PC-3 (cell line): Measurements from ENCODE around the gene TENM4. TPM values are rescaled to one million over a fixed set of nuclear protein-coding genes. Genes with fewer than 3 reads are reported as not detected.

ENCODE experiments used
- ATAC-seq: fragments of 200-7000 bp; cut with Tn5 transposase; 2 replicates; pipeline ENCODE4 v1.9.1; 2020; ENCODE audit warnings: mild to moderate bottlenecking, moderate library complexity
- BruUV-seq: library from RNA; stranded (reverse); fragments of 400-500 nt; replicated peaks from 2 replicates; lab custom pipeline; 2021; lab: Mats Ljungman, UMichigan
- CTCF ChIA-PET: fragments of 300-600 bp; sonication (Branson Sonifier 250); formaldehyde crosslinking; loops from one replicate; lab custom pipeline; 2022; ENCODE audit warnings: antibody characterized with exemption; lab: Charles Lee
- POLR2A ChIA-PET: fragments of 300-600 bp; sonication (Branson Sonifier 250); formaldehyde crosslinking; loops from one replicate; lab custom pipeline; 2022; ENCODE audit warnings: antibody characterized with exemption; ENCODE audit not compliant: unreplicated experiment; lab: Charles Lee
- DNase-seq: peaks from one replicate; pipeline ENCODE4 v3.0.0-alpha.2; 2015
- H2AFZ ChIP-seq: fragments of 300-600 bp; sonication (generic); 2 replicates; pipeline ENCODE4 v1.6.0; 2016; ENCODE audit warnings: antibody characterized with exemption, low read length
- H3F3A ChIP-seq: fragments of 300-600 bp; sonication (generic); one replicate; pipeline ENCODE4 v1.6.0; 2017; ENCODE audit warnings: antibody characterized with exemption, low read length, control low read depth, mild to moderate bottlenecking; ENCODE audit not compliant: unreplicated experiment
- H3K27ac ChIP-seq: fragments of 300-600 bp; sonication (generic); 2 replicates; pipeline ENCODE4 v1.5.1; 2016; ENCODE audit warnings: mild to moderate bottlenecking, low read length
- H3K27me3 ChIP-seq: fragments of 300-600 bp; sonication (generic); 2 replicates; pipeline ENCODE4 v1.6.1; 2016; ENCODE audit warnings: low read length, mixed read lengths
- H3K36me3 ChIP-seq: fragments of 300-600 bp; sonication (generic); 2 replicates; pipeline ENCODE4 v1.6.1; 2016; ENCODE audit warnings: low read depth, mixed run types, low read length, mixed read lengths
- H3K4me1 ChIP-seq: fragments of 300-600 bp; sonication (generic); 2 replicates; pipeline ENCODE4 v1.5.1; 2016; ENCODE audit warnings: low read length; ENCODE audit not compliant: insufficient read depth
- H3K4me2 ChIP-seq: fragments of 300-600 bp; sonication (generic); 2 replicates; pipeline ENCODE4 v1.6.0; 2016; ENCODE audit warnings: low read length
- H3K4me3 ChIP-seq: fragments of 300-600 bp; sonication (generic); 2 replicates; pipeline ENCODE4 v1.5.1; 2016; ENCODE audit warnings: mild to moderate bottlenecking, low read length, mixed read lengths
- H3K79me2 ChIP-seq: fragments of 300-600 bp; sonication (generic); 2 replicates; pipeline ENCODE4 v1.6.1; 2017; ENCODE audit warnings: low read length, mixed read lengths
- H3K9ac ChIP-seq: fragments of 300-600 bp; sonication (generic); 2 replicates; pipeline ENCODE4 v1.6.0; 2016; ENCODE audit warnings: mild to moderate bottlenecking, low read length
- H3K9me2 ChIP-seq: fragments of 300-600 bp; sonication (generic); replicated peaks from 2 replicates; pipeline ENCODE4 v1.6.1; 2016; ENCODE audit warnings: mixed run types, low read length, mixed read lengths
- H3K9me3 ChIP-seq: fragments of 300-600 bp; sonication (generic); 2 replicates; pipeline ENCODE4 v1.6.1; 2016; ENCODE audit warnings: low read length, mixed read lengths
- H4K20me1 ChIP-seq: fragments of 300-600 bp; sonication (generic); 2 replicates; pipeline ENCODE4 v1.6.1; 2016; ENCODE audit warnings: low read length, mixed read lengths
- CTCF ChIP-seq: fragments of 300-600 bp; sonication (generic); conservative IDR thresholded peaks from 2 replicates; pipeline ENCODE4 v1.5.1; 2017; ENCODE audit warnings: antibody characterized with exemption, low read depth, mild to moderate bottlenecking, low read length
- EZH2 ChIP-seq: fragments of 300-600 bp; sonication (generic); IDR thresholded peaks from one replicate; pipeline ENCODE4 v1.6.1; 2017; ENCODE audit warnings: antibody characterized with exemption, mild to moderate bottlenecking, low read length; ENCODE audit not compliant: unreplicated experiment
- EZH2phosphoT487 ChIP-seq: fragments of 300-600 bp; sonication (generic); IDR thresholded peaks from 2 replicates; pipeline ENCODE4 v1.6.1; 2018; ENCODE audit warnings: mild to moderate bottlenecking, antibody characterized with exemption, low read length, borderline replicate concordance
- intact Hi-C: fragments of 100-400 bp; cut with micrococcal nuclease; formaldehyde crosslinking; loops from 2 replicates; pipeline ENCODE4 v1.9.0; 2023
- total RNA-seq: library from RNA; depleted of rRNA; stranded (reverse); fragments of >200 nt; gene quantifications from 2 replicates; pipeline ENCODE4 v1.2.3, GENCODE V29; 2014

The TENM4 gene
- total RNA-seq, 1 experiment from 2014 or later: 19.7 TPM

GRCh38 chr11:78654071-78654470 lies 786.8 kb downstream of the TENM4 start:
- H3K4me2 ChIP-seq: no peak overlapping the region
- H3K4me1 ChIP-seq: no peaks in the 10 kb centered on the region
- H3K4me3 ChIP-seq: no peak overlapping the region
- no TSS peak for BruUV-seq
- H3K9ac ChIP-seq: no peak overlapping the region
- CTCF ChIA-PET: interaction anchor here (0.7 kb wide), 1 partner anchor 102 kb away, joined by 3 read pairs; no protein-coding TSS in a partner anchor
- H3F3A ChIP-seq: no peaks in the 10 kb centered on the region
- no peak overlapping the region for H3K27ac ChIP-seq
- H2AFZ ChIP-seq: no peak overlapping the region
- no peaks in the 10 kb centered on the region for H3K9me2 ChIP-seq
- POLR2A ChIA-PET: no interaction called here
- H4K20me1 ChIP-seq: no peaks in the 10 kb centered on the region
- no peak for DNase-seq
- no peaks in the 10 kb centered on the region for H3K9me3 ChIP-seq
- H3K79me2 ChIP-seq: no peaks in the 10 kb centered on the region
- no peaks in the 10 kb centered on the region for H3K36me3 ChIP-seq
- ATAC-seq: no peak
- intact Hi-C loops: no loop called here
- no peaks in the 10 kb centered on the region for H3K27me3 ChIP-seq
- TF ChIP-seq EZH2 (no peak), CTCF (no peak), EZH2phosphoT487 (no peak)

- H3K4me3 ChIP-seq: no peak overlapping the region
- no peaks in the 10 kb centered on the region for H3K36me3 ChIP-seq
- ATAC-seq: no peak
- TF ChIP-seq EZH2phosphoT487 (no peak), EZH2 (no peak)
- no peaks in the 10 kb centered on the region for H3K4me1 ChIP-seq
- no TSS peak for BruUV-seq
- H3F3A ChIP-seq: no peaks in the 10 kb centered on the region
- intact Hi-C loops: no loop called here
- ChIA-PET POLR2A (no interaction called here), CTCF (interaction anchor here (0.7 kb wide), 1 partner anchor 102 kb away, joined by 3 read pairs; no protein-coding TSS in a partner anchor)
- no peak for DNase-seq
- H3K9me2 ChIP-seq: no peaks in the 10 kb centered on the region
- H2AFZ ChIP-seq: no peak overlapping the region
- H3K4me2 ChIP-seq: no peak overlapping the region
- no peak overlapping the region for H3K9ac ChIP-seq
- H3K9me3 ChIP-seq: no peaks in the 10 kb centered on the region
- no peaks in the 10 kb centered on the region for H4K20me1 ChIP-seq
- H3K79me2 ChIP-seq: no peaks in the 10 kb centered on the region
- no peak overlapping the region for H3K27ac ChIP-seq
- H3K27me3 ChIP-seq: no peaks in the 10 kb centered on the region
Measured at GRCh38 chr11:78653294-78653909, 787.4 kb downstream of the TENM4 start.

- no peaks in the 10 kb centered on the region for H3K9me2 ChIP-seq
- H3K9me3 ChIP-seq: no peaks in the 10 kb centered on the region
- no peaks in the 10 kb centered on the region for H3K4me1 ChIP-seq
- no peaks in the 10 kb centered on the region for H3K36me3 ChIP-seq
- no peaks in the 10 kb centered on the region for H3K79me2 ChIP-seq
- no TSS peak for BruUV-seq
- no peaks in the 10 kb centered on the region for H4K20me1 ChIP-seq
- intact Hi-C loops: no loop called here
- TF ChIP-seq CTCF: no peak
- CTCF ChIA-PET: no interaction called here
- DNase-seq: no peak
- no peaks in the 10 kb centered on the region for H3K27me3 ChIP-seq
- H3K9ac ChIP-seq: no peak overlapping the region
- no peak overlapping the region for H3K4me2 ChIP-seq
- ATAC-seq: no peak
- no peaks in the 10 kb centered on the region for H3F3A ChIP-seq
- H3K4me3 ChIP-seq: no peak overlapping the region
- POLR2A ChIA-PET: no interaction called here
- H3K27ac ChIP-seq: no peak overlapping the region
- H2AFZ ChIP-seq: no peak overlapping the region
Measured at GRCh38 chr11:78652843-78653239, 788.0 kb downstream of the TENM4 start.
